ENCODE results near the gene SLC7A14.

The SLC7A14 gene

DNA sequence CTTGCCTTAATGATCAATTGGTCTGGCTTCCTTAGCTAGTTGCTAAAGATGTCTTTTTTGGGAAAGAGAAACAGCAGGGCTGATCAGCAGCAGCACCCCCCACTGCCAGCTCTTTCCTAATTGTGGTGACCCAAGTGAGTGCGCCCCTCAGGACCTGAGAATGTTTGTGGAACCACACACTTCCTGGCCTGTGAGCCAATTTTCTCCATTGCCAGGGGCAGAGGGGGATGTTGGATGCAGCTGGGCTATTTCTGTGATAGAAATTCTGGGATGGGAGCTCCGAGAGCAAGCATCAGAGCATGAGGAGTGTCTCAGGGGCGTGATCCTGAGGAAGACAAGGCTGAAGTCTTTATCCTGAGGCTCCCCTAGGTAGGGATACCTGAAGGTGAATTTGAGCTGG, 100.6 kb downstream of the SLC7A14 start:
- ChIA-PET CTCF (no interaction called here), POLR2A (no interaction called here)
- no peaks in the 10 kb centered on the region for H3K9me3 ChIP-seq (ENCODE audit: control extremely low read depth in 1 of 5, control insufficient read depth in 4 of 5, insufficient read depth in 2 of 5, low read depth in 1 of 5, low read length in 4 of 5)
- DNase-seq = no peak
- peaks cover 0 to 5% (median 3%) of the 10 kb centered on the region in 5 experiments for H3K27me3 ChIP-seq (replicated peaks in 2 of 5; ENCODE audit: control insufficient read depth in 4 of 5, insufficient read depth in 5 of 5, low read length in 4 of 5)
- H3K36me3 ChIP-seq (ENCODE audit: control insufficient read depth in 4 of 4, insufficient read depth in 4 of 4, low read length in 3 of 4) = no peaks in the 10 kb centered on the region
- no peak overlapping the region for H3K27ac ChIP-seq (ENCODE audit: insufficient read depth in 1 of 2, low read depth in 1 of 2, low read length in 2 of 2, poor library complexity in 1 of 2, severe bottlenecking in 2 of 2)
- WGBS (ENCODE audit: insufficient coverage) = 82% methylated on average over 3 of the region's 3 CpGs
- H3K4me1 ChIP-seq (ENCODE audit: control extremely low read depth in 1 of 4, control insufficient read depth in 4 of 4, insufficient read depth in 4 of 4, low read length in 3 of 4) = no peaks in the 10 kb centered on the region
- no peak overlapping the region for H3K4me3 ChIP-seq (ENCODE audit: control insufficient read depth in 1 of 7, extremely low read depth in 1 of 7, insufficient read depth in 4 of 7, low read depth in 2 of 7, low read length in 6 of 7)

DNA sequence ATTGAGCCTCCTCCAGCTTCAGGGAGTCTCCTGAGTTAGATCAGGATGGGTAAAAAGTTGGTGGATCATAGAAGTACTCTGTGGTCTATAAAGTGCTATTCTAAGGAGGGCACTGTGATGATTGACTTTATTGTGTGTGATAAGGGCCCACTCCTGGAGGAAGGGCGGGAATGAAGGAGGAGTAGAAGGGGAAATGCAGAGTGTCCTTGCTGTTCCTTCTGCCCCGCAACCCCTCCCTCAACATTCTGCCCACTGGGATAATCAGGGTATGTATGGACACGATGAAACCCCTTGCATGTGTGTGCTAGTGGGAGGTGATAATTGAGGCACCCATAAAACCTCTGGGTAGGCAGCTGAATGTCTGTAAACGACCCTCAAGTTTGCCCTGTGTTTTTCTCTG, 101.0 kb downstream of the SLC7A14 start:
- CTCF ChIA-PET = no interaction called here

DNA sequence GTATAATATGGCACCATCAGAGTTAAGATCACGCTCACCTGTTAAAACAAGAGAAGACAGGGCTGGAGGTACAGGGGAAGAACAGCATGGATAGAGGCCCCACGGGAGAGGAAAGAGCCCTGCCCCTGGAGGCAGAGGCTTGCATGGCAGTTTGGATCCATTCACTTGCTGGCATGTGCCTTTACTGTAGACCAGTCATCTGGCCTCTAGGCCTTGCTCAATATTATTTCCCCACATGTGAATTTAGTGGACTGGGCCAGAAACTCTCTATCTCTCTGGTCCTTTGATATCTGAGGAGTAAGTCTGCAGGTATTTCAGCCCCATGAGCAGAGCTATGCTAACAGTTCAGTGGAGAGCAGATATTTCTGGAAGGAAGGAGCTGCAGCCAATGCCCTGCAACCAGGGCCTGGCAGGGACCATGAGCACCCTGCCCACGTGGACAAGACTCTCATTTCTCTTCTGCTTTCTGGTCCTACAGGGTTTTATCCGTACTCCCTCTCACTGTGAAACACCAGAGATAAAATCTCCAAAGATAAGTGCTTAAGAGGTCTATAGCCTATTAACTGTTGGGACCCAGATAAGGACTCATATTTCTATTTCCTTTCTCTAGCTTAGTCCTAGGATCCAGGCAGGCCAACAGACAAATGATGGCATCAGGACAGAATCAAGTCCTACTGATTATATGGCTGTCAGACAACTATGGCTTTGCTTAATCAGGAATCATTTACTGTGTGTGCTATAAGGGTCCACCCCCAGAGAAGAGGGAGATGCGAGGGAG, 102.2 kb downstream of the SLC7A14 start:
- WGBS (ENCODE audit: insufficient coverage) = 95% methylated on average over 2 of the region's 5 CpGs
- Histone ChIP-seq H3K4me3 (ENCODE audit: control insufficient read depth in 1 of 7, extremely low read depth in 1 of 7, insufficient read depth in 4 of 7, low read depth in 2 of 7, low read length in 6 of 7) (no peak overlapping the region), H3K9me3 (ENCODE audit: control extremely low read depth in 1 of 5, control insufficient read depth in 4 of 5, insufficient read depth in 2 of 5, low read depth in 1 of 5, low read length in 4 of 5) (no peaks in the 10 kb centered on the region), H3K27ac (ENCODE audit: insufficient read depth in 1 of 2, low read depth in 1 of 2, low read length in 2 of 2, poor library complexity in 1 of 2, severe bottlenecking in 2 of 2) (no peak overlapping the region), H3K36me3 (ENCODE audit: control insufficient read depth in 4 of 4, insufficient read depth in 4 of 4, low read length in 3 of 4) (no peaks in the 10 kb centered on the region), H3K4me1 (ENCODE audit: control extremely low read depth in 1 of 4, control insufficient read depth in 4 of 4, insufficient read depth in 4 of 4, low read length in 3 of 4) (no peaks in the 10 kb centered on the region), H3K27me3 (replicated peaks in 2 of 5; ENCODE audit: control insufficient read depth in 4 of 5, insufficient read depth in 5 of 5, low read length in 4 of 5) (peaks cover 0 to 5% (median 3%) of the 10 kb centered on the region in 5 experiments)
- POLR2A ChIA-PET = no interaction called here
- CTCF ChIA-PET = interaction anchor here (0.9 kb wide), 1 partner anchor 13 kb away, joined by 3 read pairs; no protein-coding TSS in a partner anchor
- no peak for DNase-seq

More for the DNA sequence above, 101.0 kb downstream of the SLC7A14 start:
- no peaks in the 10 kb centered on the region for H3K9me3 ChIP-seq (ENCODE audit: control extremely low read depth in 1 of 5, control insufficient read depth in 4 of 5, insufficient read depth in 2 of 5, low read depth in 1 of 5, low read length in 4 of 5)
- H3K4me3 ChIP-seq (ENCODE audit: control insufficient read depth in 1 of 7, extremely low read depth in 1 of 7, insufficient read depth in 4 of 7, low read depth in 2 of 7, low read length in 6 of 7) = no peak overlapping the region
- POLR2A ChIA-PET = no interaction called here
- no peaks in the 10 kb centered on the region for H3K36me3 ChIP-seq (ENCODE audit: control insufficient read depth in 4 of 4, insufficient read depth in 4 of 4, low read length in 3 of 4)
- no peak overlapping the region for H3K27ac ChIP-seq (ENCODE audit: insufficient read depth in 1 of 2, low read depth in 1 of 2, low read length in 2 of 2, poor library complexity in 1 of 2, severe bottlenecking in 2 of 2)
- no peaks in the 10 kb centered on the region for H3K4me1 ChIP-seq (ENCODE audit: control extremely low read depth in 1 of 4, control insufficient read depth in 4 of 4, insufficient read depth in 4 of 4, low read length in 3 of 4)
- H3K27me3 ChIP-seq (replicated peaks in 2 of 5; ENCODE audit: control insufficient read depth in 4 of 5, insufficient read depth in 5 of 5, low read length in 4 of 5) = peaks cover 0 to 5% (median 3%) of the 10 kb centered on the region in 5 experiments
- DNase-seq = no peak
- WGBS (ENCODE audit: insufficient coverage) = 22% methylated on average over 1 of the region's 4 CpGs

DNA sequence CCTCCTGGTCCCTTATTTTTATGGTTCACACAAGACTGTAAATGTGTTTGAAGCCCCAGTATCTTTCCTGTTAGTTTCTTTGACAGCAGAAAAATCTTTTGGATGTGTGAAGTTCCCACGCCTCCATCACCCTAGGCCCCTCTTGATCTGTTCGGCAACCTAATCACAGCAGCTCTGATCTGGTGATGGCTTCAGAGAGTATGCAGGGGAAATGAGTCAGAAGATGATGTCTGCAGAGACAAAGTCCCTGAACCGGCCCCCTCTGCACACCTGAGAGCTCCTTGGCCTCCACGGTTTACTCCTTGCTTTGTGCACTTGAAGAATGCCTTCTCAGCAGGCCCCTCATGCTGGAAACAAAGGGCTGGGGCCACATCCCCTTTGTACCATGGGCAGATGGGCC, 103.7 kb downstream of the SLC7A14 start:
- DNase-seq = no peak
- H3K4me1 ChIP-seq (ENCODE audit: control extremely low read depth in 1 of 4, control insufficient read depth in 4 of 4, insufficient read depth in 4 of 4, low read length in 3 of 4) = no peaks in the 10 kb centered on the region
- no peaks in the 10 kb centered on the region for H3K9me3 ChIP-seq (ENCODE audit: control extremely low read depth in 1 of 5, control insufficient read depth in 4 of 5, insufficient read depth in 2 of 5, low read depth in 1 of 5, low read length in 4 of 5)
- no peaks in the 10 kb centered on the region for H3K36me3 ChIP-seq (ENCODE audit: control insufficient read depth in 4 of 4, insufficient read depth in 4 of 4, low read length in 3 of 4)
- no peak overlapping the region for H3K27ac ChIP-seq (ENCODE audit: insufficient read depth in 1 of 2, low read depth in 1 of 2, low read length in 2 of 2, poor library complexity in 1 of 2, severe bottlenecking in 2 of 2)
- ChIA-PET CTCF (no interaction called here), POLR2A (no interaction called here)
- WGBS (ENCODE audit: insufficient coverage) = 82% methylated on average over 3 of the region's 4 CpGs
- no peak overlapping the region for H3K4me3 ChIP-seq (ENCODE audit: control insufficient read depth in 1 of 7, extremely low read depth in 1 of 7, insufficient read depth in 4 of 7, low read depth in 2 of 7, low read length in 6 of 7)
- peaks cover 0 to 5% (median 1%) of the 10 kb centered on the region in 5 experiments for H3K27me3 ChIP-seq (replicated peaks in 2 of 5; ENCODE audit: control insufficient read depth in 4 of 5, insufficient read depth in 5 of 5, low read length in 4 of 5)

DNA sequence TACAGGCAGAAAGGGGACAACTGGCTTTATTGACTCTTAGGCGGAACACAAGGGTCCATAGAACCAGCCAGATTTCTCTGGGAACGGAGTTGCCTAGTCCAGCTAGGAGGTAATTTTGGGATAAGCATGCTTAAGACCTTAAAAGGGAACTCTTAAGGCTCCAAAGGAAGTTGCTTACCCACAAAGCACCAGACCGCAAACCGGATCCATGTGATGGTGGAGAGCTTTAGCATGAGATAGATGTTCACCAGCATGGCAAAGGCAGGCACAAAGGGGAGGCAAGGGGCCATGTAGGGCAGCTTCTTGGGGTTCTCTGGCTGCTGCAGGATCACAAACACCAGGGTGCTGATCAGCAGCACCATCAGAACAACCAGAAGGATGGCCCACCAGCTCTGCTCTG, 105.8 kb downstream of the SLC7A14 start:
- CTCF ChIA-PET = no interaction called here
- POLR2A ChIA-PET = no interaction called here
- WGBS (ENCODE audit: insufficient coverage) = 90% methylated on average over 4 of the region's 4 CpGs
- Histone ChIP-seq H3K27me3 (replicated peaks in 2 of 5; ENCODE audit: control insufficient read depth in 4 of 5, insufficient read depth in 5 of 5, low read length in 4 of 5) (peaks cover 0 to 3% (median 0%) of the 10 kb centered on the region in 5 experiments), H3K36me3 (ENCODE audit: control insufficient read depth in 4 of 4, insufficient read depth in 4 of 4, low read length in 3 of 4) (no peaks in the 10 kb centered on the region), H3K27ac (ENCODE audit: insufficient read depth in 1 of 2, low read depth in 1 of 2, low read length in 2 of 2, poor library complexity in 1 of 2, severe bottlenecking in 2 of 2) (no peak overlapping the region), H3K4me1 (ENCODE audit: control extremely low read depth in 1 of 4, control insufficient read depth in 4 of 4, insufficient read depth in 4 of 4, low read length in 3 of 4) (no peaks in the 10 kb centered on the region), H3K4me3 (ENCODE audit: control insufficient read depth in 1 of 7, extremely low read depth in 1 of 7, insufficient read depth in 4 of 7, low read depth in 2 of 7, low read length in 6 of 7) (no peak overlapping the region), H3K9me3 (ENCODE audit: control extremely low read depth in 1 of 5, control insufficient read depth in 4 of 5, insufficient read depth in 2 of 5, low read depth in 1 of 5, low read length in 4 of 5) (no peaks in the 10 kb centered on the region)
- DNase-seq = no peak

DNA sequence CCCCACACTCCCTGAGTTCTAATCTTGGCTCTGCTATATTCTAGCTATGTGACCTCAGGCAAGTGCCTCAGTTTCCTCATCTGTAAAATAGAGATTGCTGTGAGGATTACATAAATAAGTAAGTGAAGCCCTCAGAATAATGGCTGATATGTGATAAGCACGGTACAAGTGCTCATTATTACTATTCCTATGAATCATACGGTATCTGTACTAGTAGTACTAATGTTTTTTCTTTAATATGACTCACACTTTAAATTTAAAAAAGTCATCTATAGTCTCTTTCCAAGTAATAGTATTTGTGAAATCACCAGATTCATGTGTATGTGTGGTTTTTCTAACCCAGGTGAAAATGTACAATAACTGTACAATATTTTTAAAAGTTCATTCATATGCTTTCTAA, 108.5 kb downstream of the SLC7A14 start:
- Histone ChIP-seq H3K27ac (ENCODE audit: insufficient read depth in 1 of 2, low read depth in 1 of 2, low read length in 2 of 2, poor library complexity in 1 of 2, severe bottlenecking in 2 of 2) (no peak overlapping the region), H3K36me3 (ENCODE audit: control insufficient read depth in 4 of 4, insufficient read depth in 4 of 4, low read length in 3 of 4) (no peaks in the 10 kb centered on the region), H3K27me3 (replicated peaks in 2 of 5; ENCODE audit: control insufficient read depth in 4 of 5, insufficient read depth in 5 of 5, low read length in 4 of 5) (peaks cover 0 to 8% (median 2%) of the 10 kb centered on the region in 5 experiments), H3K4me1 (ENCODE audit: control extremely low read depth in 1 of 4, control insufficient read depth in 4 of 4, insufficient read depth in 4 of 4, low read length in 3 of 4) (no peaks in the 10 kb centered on the region), H3K4me3 (ENCODE audit: control insufficient read depth in 1 of 7, extremely low read depth in 1 of 7, insufficient read depth in 4 of 7, low read depth in 2 of 7, low read length in 6 of 7) (no peak overlapping the region), H3K9me3 (ENCODE audit: control extremely low read depth in 1 of 5, control insufficient read depth in 4 of 5, insufficient read depth in 2 of 5, low read depth in 1 of 5, low read length in 4 of 5) (peaks cover 0 to 3% (median 0%) of the 10 kb centered on the region in 5 experiments)
- DNase-seq = no peak
- ChIA-PET CTCF (interaction anchor here (0.6 kb wide), 1 partner anchor 29 kb away, joined by 3 read pairs; no protein-coding TSS in a partner anchor), POLR2A (no interaction called here)
- WGBS (ENCODE audit: insufficient coverage) = no CpG with 5 or more reads among the region's 2 CpGs

DNA sequence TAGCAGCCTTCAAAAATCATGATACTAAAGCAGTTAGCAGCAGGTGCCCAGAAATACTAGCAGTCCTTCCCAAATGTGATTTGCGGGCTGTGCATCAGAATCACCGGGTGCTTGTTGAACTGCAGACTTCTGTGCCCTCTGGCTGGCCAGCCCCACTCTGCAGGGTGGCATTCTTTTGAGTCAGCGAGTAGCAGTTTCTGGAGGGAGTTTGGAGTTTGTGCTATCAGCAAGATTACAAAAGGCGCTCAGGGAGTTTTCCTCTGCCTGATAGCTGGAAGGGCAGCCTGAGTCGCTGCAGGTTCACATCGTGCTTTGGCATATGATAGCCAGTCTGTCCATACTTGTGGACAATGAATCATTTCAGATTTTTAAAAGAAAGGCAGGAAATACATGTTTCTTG, 109.6 kb downstream of the SLC7A14 start:
- 74% methylated on average over 6 of the region's 6 CpGs for WGBS (ENCODE audit: insufficient coverage)
- Histone ChIP-seq H3K4me3 (ENCODE audit: control insufficient read depth in 1 of 7, extremely low read depth in 1 of 7, insufficient read depth in 4 of 7, low read depth in 2 of 7, low read length in 6 of 7) (no peak overlapping the region), H3K36me3 (ENCODE audit: control insufficient read depth in 4 of 4, insufficient read depth in 4 of 4, low read length in 3 of 4) (no peaks in the 10 kb centered on the region), H3K9me3 (ENCODE audit: control extremely low read depth in 1 of 5, control insufficient read depth in 4 of 5, insufficient read depth in 2 of 5, low read depth in 1 of 5, low read length in 4 of 5) (peaks cover 0 to 3% (median 0%) of the 10 kb centered on the region in 5 experiments), H3K4me1 (ENCODE audit: control extremely low read depth in 1 of 4, control insufficient read depth in 4 of 4, insufficient read depth in 4 of 4, low read length in 3 of 4) (no peaks in the 10 kb centered on the region), H3K27me3 (replicated peaks in 2 of 5; ENCODE audit: control insufficient read depth in 4 of 5, insufficient read depth in 5 of 5, low read length in 4 of 5) (peaks cover 0 to 12% (median 2%) of the 10 kb centered on the region in 5 experiments), H3K27ac (ENCODE audit: insufficient read depth in 1 of 2, low read depth in 1 of 2, low read length in 2 of 2, poor library complexity in 1 of 2, severe bottlenecking in 2 of 2) (no peak overlapping the region)
- no peak for DNase-seq
- CTCF ChIA-PET = no interaction called here
- POLR2A ChIA-PET = no interaction called here

Data from common myeloid progenitor, CD34-positive (primary cell).